ENCODE data around the gene ZNF385A. TPM values are rescaled to one million over a fixed set of nuclear protein-coding genes. Genes with fewer than 3 reads are reported as not detected.

Gene ZNF385A
- total and polyA plus RNA-seq, 2 of the 13 experiments (the other 11 are each of a cell fraction or from before 2014, with no cell fraction given): 0.44 to 0.67 TPM

DNA sequence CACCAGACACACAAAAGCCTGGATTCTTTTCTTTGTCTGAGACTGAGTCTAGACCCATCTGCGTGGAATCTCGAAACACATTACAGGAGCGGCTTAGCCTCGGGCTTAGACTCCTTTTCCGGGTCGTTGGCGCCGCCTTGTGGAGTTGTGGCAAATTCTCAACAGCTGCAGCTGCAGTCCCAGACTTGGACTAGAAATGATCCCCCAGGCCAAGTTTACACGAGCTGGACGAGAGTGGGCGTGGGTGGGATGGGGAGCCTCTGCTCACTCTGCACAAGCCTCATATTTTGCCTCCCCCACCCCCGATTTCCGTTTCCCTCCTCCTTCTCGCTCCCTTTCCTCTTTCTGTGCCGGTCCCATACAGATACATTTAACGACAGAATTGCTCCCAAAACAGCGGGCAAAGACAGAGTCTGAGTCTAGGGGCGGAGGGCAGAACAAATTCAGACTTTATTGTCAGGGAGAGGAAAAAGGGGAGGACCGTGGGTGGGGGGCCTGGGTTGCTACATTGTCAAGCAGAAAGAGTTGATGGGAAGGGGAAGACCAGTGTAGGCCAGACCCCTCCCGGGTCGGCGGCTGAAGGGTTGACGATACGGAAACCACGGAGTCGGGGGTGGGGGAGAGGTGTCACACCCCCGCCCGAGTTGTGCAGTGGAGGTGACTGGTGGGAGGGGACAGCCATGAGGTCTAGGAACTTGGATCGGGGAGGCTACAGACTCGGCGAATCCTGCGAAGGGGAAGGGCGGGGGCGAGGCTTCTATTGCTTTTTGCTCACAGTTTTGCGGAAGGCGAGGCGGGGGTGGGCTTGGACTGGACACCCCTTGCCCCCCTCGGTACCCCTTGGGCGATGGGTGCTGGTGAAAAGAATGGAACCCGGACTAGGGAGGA lies 15.6 kb downstream of the ZNF385A start (continued):
- TF ChIP-seq, protein P1, sequence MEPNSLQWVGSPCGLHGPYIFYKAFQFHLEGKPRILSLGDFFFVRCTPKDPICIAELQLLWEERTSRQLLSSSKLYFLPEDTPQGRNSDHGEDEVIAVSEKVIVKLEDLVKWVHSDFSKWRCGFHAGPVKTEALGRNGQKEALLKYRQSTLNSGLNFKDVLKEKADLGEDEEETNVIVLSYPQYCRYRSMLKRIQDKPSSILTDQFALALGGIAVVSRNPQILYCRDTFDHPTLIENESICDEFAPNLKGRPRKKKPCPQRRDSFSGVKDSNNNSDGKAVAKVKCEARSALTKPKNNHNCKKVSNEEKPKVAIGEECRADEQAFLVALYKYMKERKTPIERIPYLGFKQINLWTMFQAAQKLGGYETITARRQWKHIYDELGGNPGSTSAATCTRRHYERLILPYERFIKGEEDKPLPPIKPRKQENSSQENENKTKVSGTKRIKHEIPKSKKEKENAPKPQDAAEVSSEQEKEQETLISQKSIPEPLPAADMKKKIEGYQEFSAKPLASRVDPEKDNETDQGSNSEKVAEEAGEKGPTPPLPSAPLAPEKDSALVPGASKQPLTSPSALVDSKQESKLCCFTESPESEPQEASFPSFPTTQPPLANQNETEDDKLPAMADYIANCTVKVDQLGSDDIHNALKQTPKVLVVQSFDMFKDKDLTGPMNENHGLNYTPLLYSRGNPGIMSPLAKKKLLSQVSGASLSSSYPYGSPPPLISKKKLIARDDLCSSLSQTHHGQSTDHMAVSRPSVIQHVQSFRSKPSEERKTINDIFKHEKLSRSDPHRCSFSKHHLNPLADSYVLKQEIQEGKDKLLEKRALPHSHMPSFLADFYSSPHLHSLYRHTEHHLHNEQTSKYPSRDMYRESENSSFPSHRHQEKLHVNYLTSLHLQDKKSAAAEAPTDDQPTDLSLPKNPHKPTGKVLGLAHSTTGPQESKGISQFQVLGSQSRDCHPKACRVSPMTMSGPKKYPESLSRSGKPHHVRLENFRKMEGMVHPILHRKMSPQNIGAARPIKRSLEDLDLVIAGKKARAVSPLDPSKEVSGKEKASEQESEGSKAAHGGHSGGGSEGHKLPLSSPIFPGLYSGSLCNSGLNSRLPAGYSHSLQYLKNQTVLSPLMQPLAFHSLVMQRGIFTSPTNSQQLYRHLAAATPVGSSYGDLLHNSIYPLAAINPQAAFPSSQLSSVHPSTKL (CRISPR knock-in tag; IDR thresholded peaks at IDR 0.05): 0 out of 2 replicates have a peak, but pooled peaks have one; percentile 22
- TF ChIP-seq MED8 (CRISPR knock-in tag; IDR thresholded peaks at IDR 0.05; ENCODE audit: insufficient replicate concordance): no peak
- peak; percentile 67 for TF ChIP-seq SMC3 (IDR thresholded peaks at IDR 0.05; ENCODE audit: low read length)
- TF ChIP-seq TGIF2 (CRISPR knock-in tag; IDR thresholded peaks at IDR 0.05): no peak
- TF ChIP-seq, protein P2, sequence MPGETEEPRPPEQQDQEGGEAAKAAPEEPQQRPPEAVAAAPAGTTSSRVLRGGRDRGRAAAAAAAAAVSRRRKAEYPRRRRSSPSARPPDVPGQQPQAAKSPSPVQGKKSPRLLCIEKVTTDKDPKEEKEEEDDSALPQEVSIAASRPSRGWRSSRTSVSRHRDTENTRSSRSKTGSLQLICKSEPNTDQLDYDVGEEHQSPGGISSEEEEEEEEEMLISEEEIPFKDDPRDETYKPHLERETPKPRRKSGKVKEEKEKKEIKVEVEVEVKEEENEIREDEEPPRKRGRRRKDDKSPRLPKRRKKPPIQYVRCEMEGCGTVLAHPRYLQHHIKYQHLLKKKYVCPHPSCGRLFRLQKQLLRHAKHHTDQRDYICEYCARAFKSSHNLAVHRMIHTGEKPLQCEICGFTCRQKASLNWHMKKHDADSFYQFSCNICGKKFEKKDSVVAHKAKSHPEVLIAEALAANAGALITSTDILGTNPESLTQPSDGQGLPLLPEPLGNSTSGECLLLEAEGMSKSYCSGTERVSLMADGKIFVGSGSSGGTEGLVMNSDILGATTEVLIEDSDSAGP (CRISPR knock-in tag; IDR thresholded peaks at IDR 0.05; ENCODE audit: borderline replicate concordance): no peak
- no peak for TF ChIP-seq PHB2 (IDR thresholded peaks at IDR 0.05; ENCODE audit: partially characterized antibody)
- no peak for TF ChIP-seq NR3C1 (CRISPR knock-in tag; IDR thresholded peaks at IDR 0.05)
- TF ChIP-seq ESRRA (CRISPR knock-in tag; IDR thresholded peaks at IDR 0.05; ENCODE audit: low read depth): no peak
- TF ChIP-seq ZNF737 (CRISPR knock-in tag; IDR thresholded peaks at IDR 0.05; ENCODE audit: borderline replicate concordance): no peak
- peak; percentile 63 for TF ChIP-seq TEAD3 (CRISPR knock-in tag; optimal IDR thresholded peaks at IDR 0.05; ENCODE audit: borderline replicate concordance)
- no peak for TF ChIP-seq HNRNPUL1 (IDR thresholded peaks at IDR 0.05; ENCODE audit: low read depth, low read length)
- no peak for TF ChIP-seq PHF21A (CRISPR knock-in tag; IDR thresholded peaks at IDR 0.05)
- no peak for TF ChIP-seq GFI1 (CRISPR knock-in tag; IDR thresholded peaks at IDR 0.05; ENCODE audit: borderline replicate concordance)
- TF ChIP-seq FOXO1 (CRISPR knock-in tag; IDR thresholded peaks at IDR 0.05): no peak
- TF ChIP-seq, protein P3, sequence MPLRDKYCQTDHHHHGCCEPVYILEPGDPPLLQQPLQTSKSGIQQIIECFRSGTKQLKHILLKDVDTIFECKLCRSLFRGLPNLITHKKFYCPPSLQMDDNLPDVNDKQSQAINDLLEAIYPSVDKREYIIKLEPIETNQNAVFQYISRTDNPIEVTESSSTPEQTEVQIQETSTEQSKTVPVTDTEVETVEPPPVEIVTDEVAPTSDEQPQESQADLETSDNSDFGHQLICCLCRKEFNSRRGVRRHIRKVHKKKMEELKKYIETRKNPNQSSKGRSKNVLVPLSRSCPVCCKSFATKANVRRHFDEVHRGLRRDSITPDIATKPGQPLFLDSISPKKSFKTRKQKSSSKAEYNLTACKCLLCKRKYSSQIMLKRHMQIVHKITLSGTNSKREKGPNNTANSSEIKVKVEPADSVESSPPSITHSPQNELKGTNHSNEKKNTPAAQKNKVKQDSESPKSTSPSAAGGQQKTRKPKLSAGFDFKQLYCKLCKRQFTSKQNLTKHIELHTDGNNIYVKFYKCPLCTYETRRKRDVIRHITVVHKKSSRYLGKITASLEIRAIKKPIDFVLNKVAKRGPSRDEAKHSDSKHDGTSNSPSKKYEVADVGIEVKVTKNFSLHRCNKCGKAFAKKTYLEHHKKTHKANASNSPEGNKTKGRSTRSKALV (CRISPR knock-in tag; IDR thresholded peaks at IDR 0.05): no peak
- TF ChIP-seq, protein P4, sequence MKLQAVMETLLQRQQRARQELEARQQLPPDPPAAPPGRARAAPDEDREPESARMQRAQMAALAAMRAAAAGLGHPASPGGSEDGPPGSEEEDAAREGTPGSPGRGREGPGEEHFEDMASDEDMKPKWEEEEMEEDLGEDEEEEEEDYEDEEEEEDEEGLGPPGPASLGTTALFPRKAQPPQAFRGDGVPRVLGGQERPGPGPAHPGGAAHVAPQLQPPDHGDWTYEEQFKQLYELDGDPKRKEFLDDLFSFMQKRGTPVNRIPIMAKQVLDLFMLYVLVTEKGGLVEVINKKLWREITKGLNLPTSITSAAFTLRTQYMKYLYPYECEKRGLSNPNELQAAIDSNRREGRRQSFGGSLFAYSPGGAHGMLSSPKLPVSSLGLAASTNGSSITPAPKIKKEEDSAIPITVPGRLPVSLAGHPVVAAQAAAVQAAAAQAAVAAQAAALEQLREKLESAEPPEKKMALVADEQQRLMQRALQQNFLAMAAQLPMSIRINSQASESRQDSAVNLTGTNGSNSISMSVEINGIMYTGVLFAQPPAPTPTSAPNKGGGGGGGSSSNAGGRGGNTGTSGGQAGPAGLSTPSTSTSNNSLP (IDR thresholded peaks at IDR 0.05; ENCODE audit: low read depth, low read length): no peak
- no peak for TF ChIP-seq ZNF775 (CRISPR knock-in tag; IDR thresholded peaks at IDR 0.05; ENCODE audit: borderline replicate concordance)

All from HepG2 (cell line).